ENCODE measurements around the gene PSIP1. TPM values are rescaled to one million over a fixed set of nuclear protein-coding genes. Genes with fewer than 3 reads are reported as not detected.
"Not testable (repeated sequence)": the region's sequence is repeated elsewhere in the genome, so short reads cannot be mapped to it uniquely, and the experiment has no call there.

The PSIP1 gene
- total RNA-seq, 1 experiment from 2014 or later = 57.8 TPM

GRCh38 chr9:15461601-15462000 lies 49.2 kb downstream of the PSIP1 start:
- H3K9me3 Mint-ChIP-seq (ENCODE audit: unreplicated experiment) = no peaks in the 10 kb centered on the region
- no TSS peak for BruUV-seq (replicated peaks)
- H3K27ac Mint-ChIP-seq (ENCODE audit: low read depth, unreplicated experiment) = no peak overlapping the region
- no peaks in the 10 kb centered on the region for H3K4me1 Mint-ChIP-seq (ENCODE audit: insufficient read depth, unreplicated experiment)
- ChIA-PET POLR2A (no interaction called here), CTCF (no interaction called here)
- no peak for DNase-seq (ENCODE audit: unreplicated experiment)
- TF ChIP-seq CTCF (IDR thresholded peaks at IDR 0.05; ENCODE audit: unreplicated experiment) = no peak
- H3K4me3 Mint-ChIP-seq (ENCODE audit: unreplicated experiment) = no peak overlapping the region
- no peaks in the 10 kb centered on the region for H3K27me3 Mint-ChIP-seq (ENCODE audit: insufficient read depth, unreplicated experiment)
- intact Hi-C loops (cut with micrococcal nuclease) = no loop called here
- H3K36me3 Mint-ChIP-seq (ENCODE audit: insufficient read depth, unreplicated experiment) = peaks cover 85% of the 10 kb centered on the region

- no peak overlapping the region for H3K27ac Mint-ChIP-seq (ENCODE audit: low read depth, unreplicated experiment)
- DNase-seq (ENCODE audit: unreplicated experiment) = no peak
- CTCF ChIA-PET = interaction anchor here (0.6 to 0.7 kb wide), 2 partner anchors 25 to 28 kb away, joined by 3 read pairs; no protein-coding TSS in a partner anchor
- POLR2A ChIA-PET = no interaction called here
- H3K9me3 Mint-ChIP-seq (ENCODE audit: unreplicated experiment) = no peaks in the 10 kb centered on the region
- peaks cover 82% of the 10 kb centered on the region for H3K36me3 Mint-ChIP-seq (ENCODE audit: insufficient read depth, unreplicated experiment)
- TF ChIP-seq CTCF (IDR thresholded peaks at IDR 0.05; ENCODE audit: unreplicated experiment) = no peak
- H3K4me3 Mint-ChIP-seq (ENCODE audit: unreplicated experiment) = no peak overlapping the region
- intact Hi-C loops (cut with micrococcal nuclease) = no loop called here
- no peaks in the 10 kb centered on the region for H3K27me3 Mint-ChIP-seq (ENCODE audit: insufficient read depth, unreplicated experiment)
- no TSS peak for BruUV-seq (replicated peaks)
- H3K4me1 Mint-ChIP-seq (ENCODE audit: insufficient read depth, unreplicated experiment) = no peaks in the 10 kb centered on the region
Observed at GRCh38 chr9:15461056-15461455, 49.7 kb downstream of the PSIP1 start.

- ChIA-PET POLR2A (interaction anchor here (1.3 kb wide), 1 partner anchor 14 kb away, joined by 3 read pairs; no protein-coding TSS in a partner anchor), CTCF (interaction anchor here (0.5 to 0.6 kb wide), 2 partner anchors 157 to 195 kb away, joined by 3 to 4 read pairs; no protein-coding TSS in a partner anchor)
- intact Hi-C loops (cut with micrococcal nuclease) = no loop called here
- Mint-ChIP-seq H3K27ac (ENCODE audit: low read depth, unreplicated experiment) (no peak overlapping the region), H3K27me3 (ENCODE audit: insufficient read depth, unreplicated experiment) (no peaks in the 10 kb centered on the region), H3K9me3 (ENCODE audit: unreplicated experiment) (no peaks in the 10 kb centered on the region), H3K4me3 (ENCODE audit: unreplicated experiment) (no peak overlapping the region), H3K4me1 (ENCODE audit: insufficient read depth, unreplicated experiment) (no peaks in the 10 kb centered on the region), H3K36me3 (ENCODE audit: insufficient read depth, unreplicated experiment) (peaks cover 74% of the 10 kb centered on the region)
- no peak for TF ChIP-seq CTCF (IDR thresholded peaks at IDR 0.05; ENCODE audit: unreplicated experiment)
- no peak for DNase-seq (ENCODE audit: unreplicated experiment)
- no TSS peak for BruUV-seq (replicated peaks)
Observed at GRCh38 chr9:15453956-15454355, 56.8 kb downstream of the PSIP1 start.

GRCh38 chr9:15444141-15444540 lies 66.6 kb downstream of the PSIP1 start:
- peaks cover 79% of the 10 kb centered on the region for H3K36me3 Mint-ChIP-seq (ENCODE audit: insufficient read depth, unreplicated experiment)
- no TSS peak for BruUV-seq (replicated peaks)
- intact Hi-C loops (cut with micrococcal nuclease) = no loop called here

GRCh38 chr9:15442264-15442663 lies 68.5 kb downstream of the PSIP1 start:
- peaks cover 72% of the 10 kb centered on the region for H3K36me3 Mint-ChIP-seq (ENCODE audit: insufficient read depth, unreplicated experiment)
- CTCF ChIA-PET; H3K4me3 Mint-ChIP-seq (ENCODE audit: unreplicated experiment); DNase-seq (ENCODE audit: unreplicated experiment); POLR2A ChIA-PET; H3K27ac Mint-ChIP-seq (ENCODE audit: low read depth, unreplicated experiment); H3K27me3 Mint-ChIP-seq (ENCODE audit: insufficient read depth, unreplicated experiment); intact Hi-C loops (cut with micrococcal nuclease); H3K4me1 Mint-ChIP-seq (ENCODE audit: insufficient read depth, unreplicated experiment); BruUV-seq (replicated peaks); H3K9me3 Mint-ChIP-seq (ENCODE audit: unreplicated experiment): not testable (repeated sequence)

More at GRCh38 chr9:15444141-15444540, 66.6 kb downstream of the PSIP1 start:
- DNase-seq (ENCODE audit: unreplicated experiment) = no peak
- Mint-ChIP-seq H3K4me1 (ENCODE audit: insufficient read depth, unreplicated experiment) (no peaks in the 10 kb centered on the region), H3K4me3 (ENCODE audit: unreplicated experiment) (no peak overlapping the region), H3K9me3 (ENCODE audit: unreplicated experiment) (no peaks in the 10 kb centered on the region), H3K27me3 (ENCODE audit: insufficient read depth, unreplicated experiment) (no peaks in the 10 kb centered on the region), H3K27ac (ENCODE audit: low read depth, unreplicated experiment) (no peak overlapping the region)
- ChIA-PET CTCF (interaction anchor here (0.7 to 0.8 kb wide), 3 partner anchors 12 to 25 kb away, joined by 3 read pairs; no protein-coding TSS in a partner anchor), POLR2A (interaction anchor here (2.3 kb wide), 1 partner anchor 11 kb away, joined by 6 read pairs; no protein-coding TSS in a partner anchor)
- no peak for TF ChIP-seq CTCF (IDR thresholded peaks at IDR 0.05; ENCODE audit: unreplicated experiment)

GRCh38 chr9:15441841-15442240 lies 68.9 kb downstream of the PSIP1 start:
- BruUV-seq (replicated peaks); H3K27ac Mint-ChIP-seq (ENCODE audit: low read depth, unreplicated experiment); H3K27me3 Mint-ChIP-seq (ENCODE audit: insufficient read depth, unreplicated experiment); H3K9me3 Mint-ChIP-seq (ENCODE audit: unreplicated experiment); H3K4me1 Mint-ChIP-seq (ENCODE audit: insufficient read depth, unreplicated experiment); intact Hi-C loops (cut with micrococcal nuclease); POLR2A ChIA-PET; CTCF ChIA-PET; DNase-seq (ENCODE audit: unreplicated experiment); H3K4me3 Mint-ChIP-seq (ENCODE audit: unreplicated experiment): not testable (repeated sequence)
- peaks cover 72% of the 10 kb centered on the region for H3K36me3 Mint-ChIP-seq (ENCODE audit: insufficient read depth, unreplicated experiment)
